ENCODE measurements around the gene TRIM63. TPM values are rescaled to one million over a fixed set of nuclear protein-coding genes. Genes with fewer than 3 reads are reported as not detected.

The TRIM63 gene
- total and polyA plus RNA-seq, 2 of the 13 experiments (the other 11 are each of a cell fraction or from before 2014, with no cell fraction given): not detected

DNA sequence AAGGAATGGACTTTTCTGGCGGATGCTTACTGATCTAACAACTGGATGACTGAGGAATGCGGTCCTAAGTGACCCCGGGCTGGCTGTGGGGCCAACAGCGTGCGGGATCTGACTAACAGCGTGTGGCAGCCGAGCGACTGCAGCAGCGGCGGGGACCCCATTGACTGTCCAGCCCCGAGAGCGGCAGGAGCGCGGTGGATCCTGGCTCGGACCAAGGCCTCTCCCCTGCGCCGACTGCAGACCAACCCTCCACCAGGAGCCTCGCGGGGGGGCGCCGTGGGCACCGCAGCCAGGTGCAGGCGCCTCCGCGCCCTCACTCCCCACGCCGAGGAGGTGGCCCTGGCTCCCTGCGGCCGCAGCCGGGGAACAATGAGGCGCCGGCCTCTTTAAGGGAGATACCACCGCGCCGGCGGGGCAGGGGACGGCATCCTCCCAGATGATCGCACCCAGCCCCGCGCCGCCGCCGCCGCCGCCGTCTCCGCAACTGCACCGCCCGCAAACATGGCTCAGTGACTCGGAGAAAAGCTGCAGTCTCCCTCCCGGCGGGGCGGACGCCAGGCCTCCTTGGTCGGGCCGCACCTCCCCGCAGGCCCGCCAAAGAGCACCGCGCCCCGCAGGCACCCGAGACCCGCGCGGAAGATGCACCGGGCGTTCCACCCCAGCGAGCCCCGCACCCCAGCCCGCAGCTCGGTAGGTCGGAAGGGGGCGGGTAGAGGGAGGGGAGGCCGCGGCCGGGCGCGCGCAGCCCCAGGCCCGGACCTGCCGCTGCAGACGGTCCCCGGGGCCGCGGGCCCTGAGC is 43.5 kb upstream of the TRIM63 start (continued):
- TF ChIP-seq, protein P1, sequence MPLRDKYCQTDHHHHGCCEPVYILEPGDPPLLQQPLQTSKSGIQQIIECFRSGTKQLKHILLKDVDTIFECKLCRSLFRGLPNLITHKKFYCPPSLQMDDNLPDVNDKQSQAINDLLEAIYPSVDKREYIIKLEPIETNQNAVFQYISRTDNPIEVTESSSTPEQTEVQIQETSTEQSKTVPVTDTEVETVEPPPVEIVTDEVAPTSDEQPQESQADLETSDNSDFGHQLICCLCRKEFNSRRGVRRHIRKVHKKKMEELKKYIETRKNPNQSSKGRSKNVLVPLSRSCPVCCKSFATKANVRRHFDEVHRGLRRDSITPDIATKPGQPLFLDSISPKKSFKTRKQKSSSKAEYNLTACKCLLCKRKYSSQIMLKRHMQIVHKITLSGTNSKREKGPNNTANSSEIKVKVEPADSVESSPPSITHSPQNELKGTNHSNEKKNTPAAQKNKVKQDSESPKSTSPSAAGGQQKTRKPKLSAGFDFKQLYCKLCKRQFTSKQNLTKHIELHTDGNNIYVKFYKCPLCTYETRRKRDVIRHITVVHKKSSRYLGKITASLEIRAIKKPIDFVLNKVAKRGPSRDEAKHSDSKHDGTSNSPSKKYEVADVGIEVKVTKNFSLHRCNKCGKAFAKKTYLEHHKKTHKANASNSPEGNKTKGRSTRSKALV (CRISPR knock-in tag; IDR thresholded peaks at IDR 0.05): peak; percentile 53
- TF ChIP-seq, protein P2, sequence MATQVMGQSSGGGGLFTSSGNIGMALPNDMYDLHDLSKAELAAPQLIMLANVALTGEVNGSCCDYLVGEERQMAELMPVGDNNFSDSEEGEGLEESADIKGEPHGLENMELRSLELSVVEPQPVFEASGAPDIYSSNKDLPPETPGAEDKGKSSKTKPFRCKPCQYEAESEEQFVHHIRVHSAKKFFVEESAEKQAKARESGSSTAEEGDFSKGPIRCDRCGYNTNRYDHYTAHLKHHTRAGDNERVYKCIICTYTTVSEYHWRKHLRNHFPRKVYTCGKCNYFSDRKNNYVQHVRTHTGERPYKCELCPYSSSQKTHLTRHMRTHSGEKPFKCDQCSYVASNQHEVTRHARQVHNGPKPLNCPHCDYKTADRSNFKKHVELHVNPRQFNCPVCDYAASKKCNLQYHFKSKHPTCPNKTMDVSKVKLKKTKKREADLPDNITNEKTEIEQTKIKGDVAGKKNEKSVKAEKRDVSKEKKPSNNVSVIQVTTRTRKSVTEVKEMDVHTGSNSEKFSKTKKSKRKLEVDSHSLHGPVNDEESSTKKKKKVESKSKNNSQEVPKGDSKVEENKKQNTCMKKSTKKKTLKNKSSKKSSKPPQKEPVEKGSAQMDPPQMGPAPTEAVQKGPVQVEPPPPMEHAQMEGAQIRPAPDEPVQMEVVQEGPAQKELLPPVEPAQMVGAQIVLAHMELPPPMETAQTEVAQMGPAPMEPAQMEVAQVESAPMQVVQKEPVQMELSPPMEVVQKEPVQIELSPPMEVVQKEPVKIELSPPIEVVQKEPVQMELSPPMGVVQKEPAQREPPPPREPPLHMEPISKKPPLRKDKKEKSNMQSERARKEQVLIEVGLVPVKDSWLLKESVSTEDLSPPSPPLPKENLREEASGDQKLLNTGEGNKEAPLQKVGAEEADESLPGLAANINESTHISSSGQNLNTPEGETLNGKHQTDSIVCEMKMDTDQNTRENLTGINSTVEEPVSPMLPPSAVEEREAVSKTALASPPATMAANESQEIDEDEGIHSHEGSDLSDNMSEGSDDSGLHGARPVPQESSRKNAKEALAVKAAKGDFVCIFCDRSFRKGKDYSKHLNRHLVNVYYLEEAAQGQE (IDR thresholded peaks at IDR 0.05; ENCODE audit: borderline replicate concordance in 1 of 2, low read depth in 1 of 2, low read length in 2 of 2): no peak
- TF ChIP-seq MYNN (CRISPR knock-in tag; IDR thresholded peaks at IDR 0.05; ENCODE audit: low read depth) (no peak), LCORL (IDR thresholded peaks at IDR 0.05) (no peak), LCORL (CRISPR knock-in tag; IDR thresholded peaks at IDR 0.05) (no peak), ZNF781 (CRISPR knock-in tag; IDR thresholded peaks at IDR 0.05; ENCODE audit: borderline replicate concordance, not compliant biosample characterization) (no peak), KIAA2018 (CRISPR knock-in tag; IDR thresholded peaks at IDR 0.05; ENCODE audit: borderline replicate concordance) (no peak), TP53 (CRISPR knock-in tag; conservative IDR thresholded peaks at IDR 0.05) (no peak), ATF7 (IDR thresholded peaks at IDR 0.05) (no peak), ATF7 (CRISPR knock-in tag; IDR thresholded peaks at IDR 0.05) (no peak), ZFP1 (CRISPR knock-in tag; IDR thresholded peaks at IDR 0.05) (no peak), HNRNPH1 (optimal IDR thresholded peaks at IDR 0.05; ENCODE audit: low read depth, low read length) (no peak), ZNF264 (CRISPR knock-in tag; IDR thresholded peaks at IDR 0.05) (0 out of 2 replicates have a peak, but pooled peaks have one; percentile 16), MBD4 (IDR thresholded peaks at IDR 0.05; ENCODE audit: borderline replicate concordance, low read length) (no peak), MTA3 (CRISPR knock-in tag; IDR thresholded peaks at IDR 0.05) (no peak)
